IMR-90 (cell line): ENCODE data around the gene ISG20.

Experiments
- BHLHE40 ChIP-seq: fragments of 150-350 bp; IDR thresholded peaks from 2 replicates; pipeline ENCODE4 v1.6.1; 2016; ENCODE audit warnings: mild to moderate bottlenecking, low read depth, low read length
- CEBPB ChIP-seq: IDR thresholded peaks from 2 replicates; pipeline ENCODE4 v1.6.1; 2012; ENCODE audit warnings: low read depth, low read length, improper control_type of control experiment
- CTCF ChIP-seq: conservative IDR thresholded peaks from 2 replicates; pipeline ENCODE4 v1.5.1; 2012; ENCODE audit warnings: mild to moderate bottlenecking, low read depth, low read length, improper control_type of control experiment
- MAZ ChIP-seq: IDR thresholded peaks from 2 replicates; pipeline ENCODE4 v1.6.1; 2012; ENCODE audit warnings: low read depth, mild to moderate bottlenecking, low read length, improper control_type of control experiment, moderate library complexity, borderline replicate concordance
- NFE2L2 ChIP-seq: fragments of 150-350 bp; IDR thresholded peaks from 2 replicates; pipeline ENCODE4 v1.6.1; 2016; ENCODE audit warnings: low read depth, mild to moderate bottlenecking, low read length
- POLR2A ChIP-seq: IDR thresholded peaks from 2 replicates; pipeline ENCODE4 v1.6.1; 2012; ENCODE audit warnings: mild to moderate bottlenecking, low read depth, low read length
- RAD21 ChIP-seq: IDR thresholded peaks from 2 replicates; pipeline ENCODE4 v1.6.1; 2012; ENCODE audit warnings: low read length, improper control_type of control experiment
- RCOR1 ChIP-seq: IDR thresholded peaks from 2 replicates; pipeline ENCODE4 v1.6.1; 2012; ENCODE audit warnings: mild to moderate bottlenecking, low read length, improper control_type of control experiment; ENCODE audit not compliant: insufficient replicate concordance
- SMC3 ChIP-seq: fragments of 150-350 bp; IDR thresholded peaks from 2 replicates; pipeline ENCODE4 v1.6.1; 2016; ENCODE audit warnings: low read depth, mild to moderate bottlenecking, antibody characterized with exemption, low read length, moderate library complexity
- USF2 ChIP-seq: fragments of 150-350 bp; IDR thresholded peaks from 2 replicates; pipeline ENCODE4 v1.6.1; 2017; ENCODE audit warnings: mild to moderate bottlenecking, antibody characterized with exemption, low read length, low read depth

- TF ChIP-seq CTCF (no peak), RAD21 (no peak), POLR2A (no peak), BHLHE40 (no peak), USF2 (no peak), SMC3 (no peak), CEBPB (no peak), RCOR1 (no peak), MAZ (no peak), NFE2L2 (no peak)
Measured at GRCh38 chr15:88604381-88605188, 34.2 kb upstream of the ISG20 start.
